HG03097 (cell line): Measurements from ENCODE around the gene RCC2.

Source experiments
- ATAC-seq: cut with Tn5 transposase; IDR thresholded peaks from one replicate; pipeline ENCODE4 v1.9.1; 2021; ENCODE audit not compliant: unreplicated experiment, low FRiP score

The RCC2 gene

DNA sequence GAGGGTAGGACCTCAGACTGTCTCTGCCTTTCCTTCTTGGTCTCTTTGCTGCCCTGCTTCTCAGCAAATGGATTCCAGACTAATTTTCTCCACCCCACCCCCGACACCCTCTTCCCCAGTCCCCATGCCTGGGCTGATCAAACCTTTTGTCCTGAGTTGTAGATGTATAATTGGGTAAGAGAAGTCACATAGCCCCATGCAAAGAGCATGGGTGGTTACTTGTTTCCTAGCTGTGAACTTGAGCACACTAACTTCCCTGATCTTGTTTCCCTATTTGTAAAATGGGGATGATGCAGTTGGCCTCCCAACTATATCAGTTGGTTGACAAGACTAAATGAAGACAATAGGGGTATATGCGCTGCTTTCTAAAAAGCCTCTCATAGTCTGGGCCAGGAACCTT lies 58.3 kb downstream of the RCC2 start:
- ATAC-seq, result no peak

DNA sequence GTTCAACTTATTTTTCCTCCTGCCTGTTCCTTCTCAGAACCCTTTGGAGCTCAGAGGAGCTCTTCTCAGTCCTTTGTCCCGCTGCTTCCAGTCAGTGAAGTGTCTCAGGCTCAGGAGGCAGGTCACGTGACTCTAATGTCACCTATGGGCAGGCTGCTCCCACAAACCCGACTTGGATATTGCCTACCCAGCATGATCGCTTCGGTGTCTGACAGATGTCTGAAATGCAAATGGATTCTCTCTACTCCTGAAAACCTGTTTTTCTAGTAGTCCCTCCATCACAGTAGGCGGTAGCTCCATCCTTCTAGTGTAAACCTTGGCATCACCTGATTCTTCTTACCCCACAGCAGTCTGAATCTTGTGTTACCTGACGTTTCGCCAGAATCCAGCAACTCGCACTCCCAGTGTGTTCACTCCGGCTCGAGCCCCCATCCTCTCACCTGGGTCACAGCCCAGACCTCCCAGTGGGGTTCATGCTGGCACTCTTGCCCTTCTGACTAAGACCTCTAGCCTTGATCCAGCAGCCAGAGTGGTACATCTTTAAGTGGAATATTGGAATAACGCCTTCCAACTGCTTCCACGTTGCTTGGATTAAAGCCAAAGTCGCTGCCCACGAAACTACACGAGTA lies 62.0 kb downstream of the RCC2 start:
- no peak for ATAC-seq

DNA sequence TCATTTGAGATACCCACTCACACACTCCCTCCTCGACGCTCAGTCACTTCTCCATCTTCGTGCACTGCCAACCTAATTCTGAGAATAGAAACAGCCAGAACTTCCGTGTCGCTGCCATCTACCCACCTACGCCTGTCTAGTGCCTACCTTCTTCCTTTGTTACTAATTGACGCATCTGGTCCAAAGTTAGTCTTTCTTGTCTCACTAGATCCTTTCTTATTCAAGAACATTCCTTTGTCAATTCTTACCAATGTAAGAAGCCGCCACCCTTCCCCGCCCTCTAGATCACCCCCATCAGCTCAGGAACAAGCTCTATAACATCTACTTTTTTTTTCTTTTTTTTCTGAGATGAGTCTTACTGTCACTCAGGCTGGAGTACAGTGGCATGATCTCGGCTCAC lies 63.8 kb downstream of the RCC2 start:
- ATAC-seq, result no peak

DNA sequence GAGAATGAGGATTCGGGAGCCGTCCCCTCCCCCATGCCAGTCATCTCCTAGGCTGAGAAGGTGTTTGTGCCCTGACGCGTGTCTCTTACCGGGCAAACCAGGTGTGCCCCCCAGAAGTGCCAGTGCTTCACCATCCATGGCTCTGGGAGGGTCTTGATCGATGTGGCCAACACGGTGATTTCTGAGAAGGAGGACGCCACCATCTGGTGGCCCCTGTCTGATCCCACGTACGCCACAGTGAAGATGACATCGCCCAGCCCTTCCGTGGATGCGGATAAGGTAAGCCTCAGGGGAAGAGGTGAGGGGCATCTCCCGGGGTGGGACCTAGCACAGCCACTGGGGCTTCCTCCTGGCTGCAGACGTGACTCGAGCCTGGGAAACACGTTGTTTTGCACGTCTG lies 66.5 kb downstream of the RCC2 start:
- ATAC-seq, result no peak

DNA sequence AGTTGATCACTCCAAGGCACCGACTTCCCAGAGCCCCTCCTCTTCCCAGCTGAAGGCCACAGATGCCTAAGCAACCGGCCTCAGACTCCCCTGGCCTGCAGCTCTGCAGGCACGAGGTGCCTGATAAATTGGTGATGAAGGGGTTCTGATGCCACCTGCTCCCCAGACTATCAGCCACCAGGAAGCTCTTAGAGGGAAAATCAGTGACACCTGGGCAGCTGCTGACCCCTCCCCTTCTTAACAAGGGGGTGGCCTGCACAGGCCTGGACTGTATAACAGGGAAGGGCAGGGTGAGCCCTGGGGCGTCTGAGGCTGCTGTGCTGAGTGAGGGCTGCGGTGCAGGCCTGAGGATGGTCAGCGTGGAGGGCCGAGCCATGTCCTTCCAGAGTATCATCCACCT lies 67.6 kb downstream of the RCC2 start, which contains the start of gene PADI6:
TSS of gene PADI6 (plus strand) at position 301 of the 400 bp plus-strand sequence. CDS start at position 351, 50 bp downstream.
- ATAC-seq, result no peak

DNA sequence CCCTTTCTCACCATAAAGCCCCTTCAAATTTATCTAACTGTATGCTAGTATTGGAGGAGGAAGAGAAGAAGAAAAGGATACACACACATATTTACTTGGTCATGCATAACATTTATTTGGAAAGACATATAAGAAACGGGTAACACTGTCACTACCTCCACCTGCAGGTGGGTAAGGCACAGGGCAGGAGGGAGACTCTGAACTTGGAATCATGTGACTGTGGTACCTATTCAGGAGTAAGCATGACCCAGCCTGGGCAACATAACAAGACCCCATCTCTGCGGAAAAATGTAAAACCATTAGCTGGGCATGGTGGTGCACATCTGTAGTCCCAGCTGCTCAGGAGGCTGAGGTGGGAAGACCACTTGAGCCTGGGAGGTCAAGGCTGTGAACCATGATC lies 68.9 kb downstream of the RCC2 start:
- ATAC-seq, result no peak

DNA sequence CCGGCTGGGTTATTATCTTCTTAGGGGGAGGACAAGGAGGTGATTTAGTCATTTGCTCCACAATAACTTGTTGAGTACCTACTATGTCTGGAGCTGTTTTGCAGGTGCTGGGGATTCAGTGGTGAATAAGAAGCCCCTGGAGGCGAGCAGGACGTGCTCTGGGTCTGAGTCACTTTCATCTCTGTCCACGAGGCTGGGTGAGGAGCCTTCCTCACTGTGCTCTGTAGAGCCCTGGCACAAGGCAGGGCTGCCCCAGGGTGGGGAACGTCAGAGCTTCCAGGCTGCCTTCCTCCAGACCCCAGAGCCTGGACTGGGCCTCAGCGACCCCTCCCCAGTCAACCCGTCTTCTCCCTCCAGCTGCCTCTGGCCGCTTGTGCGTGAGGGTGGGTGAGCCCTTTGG lies 70.0 kb downstream of the RCC2 start:
- no peak for ATAC-seq

DNA sequence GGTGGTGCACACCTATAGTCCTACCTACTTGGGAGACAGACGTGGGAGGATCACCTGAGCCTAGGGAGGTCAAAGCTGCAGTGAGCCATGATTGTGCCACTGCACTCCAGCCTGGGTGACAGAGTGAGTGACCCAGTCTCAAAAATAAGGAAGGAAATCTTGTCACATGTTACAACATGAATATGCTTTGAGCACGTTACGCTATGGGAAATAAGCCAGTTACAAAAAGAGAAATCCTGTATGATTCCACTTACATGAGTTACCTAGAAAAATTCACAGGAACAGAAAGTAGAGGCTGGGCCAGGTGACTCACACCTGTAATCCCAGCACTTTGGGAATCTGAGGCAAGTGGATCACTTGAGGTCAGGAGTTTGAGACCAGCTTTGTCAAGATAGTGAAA lies 74.2 kb downstream of the RCC2 start:
- no peak for ATAC-seq

DNA sequence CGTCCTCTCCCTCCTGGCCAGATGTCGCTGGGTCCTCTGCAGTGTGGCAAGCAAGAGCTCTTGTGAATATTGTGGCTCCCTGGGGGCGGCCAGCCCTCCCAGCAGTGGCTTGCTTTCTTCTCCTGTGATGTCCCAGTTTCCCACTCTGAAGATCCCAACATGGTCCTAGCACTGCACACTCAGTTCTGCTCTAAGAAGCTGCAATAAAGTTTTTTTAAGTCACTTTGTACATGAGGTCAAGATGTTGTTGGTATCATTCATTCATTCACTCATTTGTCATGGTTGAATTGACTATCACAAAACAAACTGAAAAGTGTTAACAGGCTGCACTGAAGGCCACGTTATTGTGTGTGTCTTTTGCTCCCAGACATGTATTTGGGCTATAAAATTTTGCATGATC lies 75.7 kb downstream of the RCC2 start:
- no peak for ATAC-seq

DNA sequence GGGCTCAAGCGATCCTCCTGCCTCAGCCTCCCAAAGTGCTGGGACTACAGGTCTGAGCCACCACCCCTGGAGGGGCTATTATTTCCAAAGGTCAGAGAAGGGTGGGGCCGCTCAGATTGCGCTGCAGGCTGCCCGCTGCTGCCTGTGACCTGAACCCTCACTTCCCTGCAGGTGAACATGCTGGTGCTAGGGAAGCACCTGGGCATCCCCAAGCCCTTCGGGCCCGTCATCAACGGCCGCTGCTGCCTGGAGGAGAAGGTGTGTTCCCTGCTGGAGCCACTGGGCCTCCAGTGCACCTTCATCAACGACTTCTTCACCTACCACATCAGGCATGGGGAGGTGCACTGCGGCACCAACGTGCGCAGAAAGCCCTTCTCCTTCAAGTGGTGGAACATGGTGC lies 76.1 kb downstream of the RCC2 start:
- no peak for ATAC-seq

DNA sequence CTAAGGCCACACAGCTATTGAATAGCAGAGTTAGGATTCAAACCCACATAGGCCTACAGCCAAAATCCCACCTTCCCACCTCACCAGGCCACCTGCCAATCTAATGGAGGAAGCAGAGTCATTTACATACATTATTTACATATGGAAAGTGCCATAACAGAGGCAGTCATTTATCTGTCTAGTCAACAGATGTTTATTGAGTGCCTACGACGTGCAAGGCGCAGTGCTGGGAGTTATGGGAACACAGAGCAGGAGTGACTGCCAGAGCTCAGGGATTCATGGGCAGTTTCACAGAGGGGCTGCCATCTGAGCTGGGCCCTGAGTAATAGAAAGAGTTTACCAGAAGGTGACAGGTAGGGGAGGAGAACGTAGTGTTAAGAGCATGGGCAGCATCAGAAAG lies 77.8 kb downstream of the RCC2 start:
- ATAC-seq, result no peak

DNA sequence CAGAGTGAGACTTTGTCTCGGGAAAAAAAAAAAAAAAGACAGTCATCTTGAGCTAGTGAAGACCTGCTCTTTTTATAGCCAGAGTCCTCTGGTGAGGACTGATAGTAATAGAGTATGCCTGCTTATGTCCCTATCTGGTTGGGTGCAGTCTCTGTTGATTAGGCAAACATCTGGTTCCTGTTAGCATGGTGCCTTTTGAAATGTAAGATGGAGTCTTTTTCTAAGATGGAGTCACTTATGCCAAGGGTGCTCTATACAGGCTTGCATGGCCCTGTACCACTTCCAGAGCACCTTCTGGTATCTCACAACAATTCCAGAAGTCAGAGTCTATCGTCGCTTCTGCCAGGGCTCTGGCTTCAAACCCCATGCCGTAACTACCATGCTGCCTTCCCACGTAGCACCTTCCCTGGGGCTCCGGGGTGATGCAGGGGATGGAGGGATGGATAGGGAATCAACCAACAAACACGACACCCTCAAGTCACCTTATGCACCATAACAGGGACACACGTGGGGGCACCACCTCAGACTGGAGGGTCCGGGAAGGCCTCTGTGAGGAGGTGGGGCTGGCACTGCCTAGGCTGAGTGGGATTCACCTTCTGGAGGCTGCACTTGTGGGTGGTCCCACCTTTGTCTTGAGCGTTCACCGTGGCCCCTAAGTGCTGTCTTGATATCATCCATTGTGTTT lies 79.1 kb downstream of the RCC2 start:
- no peak for ATAC-seq

DNA sequence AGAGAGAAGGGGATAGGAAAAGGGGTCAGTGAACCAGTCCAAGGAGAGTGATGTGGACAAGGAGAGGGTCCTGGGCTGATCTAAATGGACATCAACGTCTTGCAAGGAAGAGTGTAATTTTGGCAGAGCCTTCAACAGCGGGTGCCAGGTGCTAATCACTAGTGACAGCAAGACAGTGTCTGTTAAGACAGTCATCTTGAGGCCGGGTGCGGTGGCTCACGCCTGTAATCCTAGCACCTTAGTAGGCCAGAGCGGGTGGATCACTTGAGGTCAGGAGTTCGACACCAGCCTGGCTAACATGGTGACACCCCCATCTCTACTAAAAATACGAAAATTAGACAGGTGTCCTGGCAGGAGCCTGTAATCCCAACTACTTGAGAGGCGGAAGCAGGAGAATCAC lies 79.7 kb downstream of the RCC2 start:
- no peak for ATAC-seq

DNA sequence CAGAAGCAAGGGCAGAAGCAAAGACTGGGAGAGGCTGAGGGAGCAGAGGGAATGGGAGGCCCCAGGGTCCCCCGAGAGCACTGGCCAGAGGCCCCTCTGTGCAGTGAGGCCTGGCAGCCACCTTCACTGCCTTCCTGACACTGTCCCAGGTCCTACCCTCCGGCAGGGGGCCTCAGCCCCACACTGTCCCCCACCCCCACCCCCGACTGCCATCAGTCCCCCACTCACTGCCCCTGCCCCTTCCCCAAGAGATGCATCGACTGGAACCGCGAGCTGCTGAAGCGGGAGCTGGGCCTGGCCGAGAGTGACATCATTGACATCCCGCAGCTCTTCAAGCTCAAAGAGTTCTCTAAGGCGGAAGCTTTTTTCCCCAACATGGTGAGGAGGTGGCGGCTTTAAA lies 80.4 kb downstream of the RCC2 start:
- ATAC-seq, result no peak

DNA sequence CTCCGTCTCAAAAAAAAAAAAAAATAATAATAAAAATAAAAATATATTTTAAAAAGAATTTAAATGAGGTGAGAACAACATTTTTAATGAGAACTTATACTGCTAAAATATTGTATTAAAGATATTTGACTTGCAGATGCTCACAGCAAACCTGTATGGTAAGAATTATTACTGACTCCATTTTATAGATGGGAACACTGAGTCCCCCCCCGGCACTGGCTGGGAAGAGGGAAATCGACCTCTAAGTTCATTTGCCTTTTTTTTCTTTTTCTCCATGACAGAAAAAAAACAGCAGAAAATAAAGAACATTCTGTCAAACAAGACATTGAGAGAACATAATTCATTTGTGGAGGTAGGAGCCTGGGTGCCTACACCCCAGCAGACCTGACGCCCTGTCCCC lies 80.9 kb downstream of the RCC2 start:
- ATAC-seq, result no peak
